ENCODE results near the gene MOCS1.

The MOCS1 gene

DNA sequence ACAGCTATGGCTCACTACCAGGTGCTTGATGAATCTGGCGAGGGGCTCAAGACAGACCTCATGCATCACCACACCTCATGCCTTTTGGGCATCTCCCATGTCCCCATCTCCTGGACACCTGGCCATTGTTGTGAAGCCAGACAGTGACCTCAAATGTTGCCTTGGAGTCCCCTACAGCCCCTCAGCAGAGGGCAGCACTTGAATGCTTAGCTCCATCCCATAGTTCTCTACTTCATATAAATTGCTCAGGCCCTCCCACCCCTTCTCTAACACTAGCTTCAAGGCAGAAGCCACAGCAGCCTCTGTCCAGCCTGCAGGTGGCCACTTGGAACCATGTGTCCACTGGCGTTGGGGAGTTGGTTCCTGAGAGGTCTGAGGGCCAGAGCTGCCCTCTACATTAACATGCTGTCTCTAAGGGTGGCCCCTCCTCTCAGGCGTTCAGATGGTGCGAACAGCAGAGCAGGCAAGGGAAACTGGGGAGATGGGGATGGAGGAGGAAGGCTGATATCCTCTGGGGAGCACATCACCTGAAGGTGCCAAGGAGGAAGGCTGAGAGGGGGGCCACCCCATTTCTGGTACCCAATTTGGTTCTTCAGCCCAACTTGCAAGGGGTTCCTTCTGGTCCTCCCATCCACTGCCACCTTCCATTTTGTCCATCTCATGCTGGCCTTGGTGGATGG is 31.3 kb downstream of the MOCS1 start:
- DNase-seq (ENCODE audit: low spot score), result no peak

DNA sequence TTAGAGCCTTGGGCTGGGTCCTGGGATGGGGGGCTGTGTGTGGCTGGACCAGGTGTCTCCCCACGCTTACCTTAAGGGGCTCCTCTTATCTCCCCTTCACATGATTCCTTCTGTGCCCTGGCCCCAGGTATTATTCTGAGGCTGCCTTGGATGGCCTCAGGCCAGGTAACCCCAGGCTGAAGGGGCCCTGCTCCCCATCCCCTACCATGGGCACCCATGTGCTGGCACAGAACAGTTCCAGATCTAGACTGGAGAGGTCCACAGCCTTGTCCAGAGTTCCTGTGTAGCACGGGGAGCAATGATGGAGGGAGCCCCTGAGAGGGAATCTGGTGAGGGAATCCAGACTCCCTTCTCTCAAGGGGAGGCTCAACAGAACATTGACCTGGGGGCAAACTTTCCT is 32.1 kb downstream of the MOCS1 start:
- DNase-seq (ENCODE audit: low spot score), result no peak

DNA sequence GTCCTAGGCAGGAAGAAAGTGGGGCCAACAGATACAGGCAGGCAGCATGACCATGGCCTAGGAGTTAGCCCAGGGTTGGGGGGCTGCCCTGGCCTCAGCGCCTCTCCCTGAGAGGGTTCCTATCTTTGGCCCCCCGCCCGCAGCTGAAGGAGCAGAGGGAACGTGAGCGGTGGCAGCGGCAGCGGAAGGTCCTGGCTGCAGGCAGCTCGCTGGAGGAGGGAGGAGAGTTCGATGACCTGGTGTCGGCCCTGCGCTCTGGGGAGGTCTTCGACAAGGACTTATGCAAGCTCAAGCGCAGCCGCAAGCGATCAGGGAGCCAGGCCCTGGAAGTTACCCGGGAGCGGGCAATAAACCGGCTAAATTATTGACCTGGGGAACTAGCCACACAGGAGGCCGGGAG is 32.6 kb downstream of the MOCS1 start:
- DNase-seq (ENCODE audit: low spot score), result no peak

DNA sequence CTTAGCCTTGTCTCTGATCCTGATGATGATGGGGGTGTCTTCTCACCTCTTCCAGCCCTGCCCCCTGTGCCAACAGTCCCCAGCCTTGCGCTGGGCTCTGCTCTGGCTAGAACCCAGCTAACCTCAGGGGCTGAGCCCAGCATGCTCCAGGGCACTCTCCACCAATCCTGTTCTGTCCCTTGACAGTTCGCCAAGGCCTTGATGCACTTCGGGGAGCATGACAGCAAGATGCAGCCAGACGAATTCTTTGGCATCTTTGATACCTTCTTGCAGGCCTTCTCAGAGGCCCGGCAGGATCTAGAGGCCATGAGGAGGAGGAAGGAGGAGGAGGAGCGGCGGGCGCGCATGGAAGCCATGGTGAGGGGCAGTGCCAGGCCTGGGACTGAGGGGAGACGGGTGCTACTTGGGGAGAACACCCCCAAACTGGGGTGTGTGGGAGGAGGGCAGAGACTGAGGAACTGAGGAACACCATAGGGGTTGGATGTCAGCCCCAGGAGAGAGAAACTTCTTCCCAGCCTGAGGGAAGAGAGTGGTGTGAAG is 33.1 kb downstream of the MOCS1 start:
- DNase-seq (ENCODE audit: low spot score), result no peak

DNA sequence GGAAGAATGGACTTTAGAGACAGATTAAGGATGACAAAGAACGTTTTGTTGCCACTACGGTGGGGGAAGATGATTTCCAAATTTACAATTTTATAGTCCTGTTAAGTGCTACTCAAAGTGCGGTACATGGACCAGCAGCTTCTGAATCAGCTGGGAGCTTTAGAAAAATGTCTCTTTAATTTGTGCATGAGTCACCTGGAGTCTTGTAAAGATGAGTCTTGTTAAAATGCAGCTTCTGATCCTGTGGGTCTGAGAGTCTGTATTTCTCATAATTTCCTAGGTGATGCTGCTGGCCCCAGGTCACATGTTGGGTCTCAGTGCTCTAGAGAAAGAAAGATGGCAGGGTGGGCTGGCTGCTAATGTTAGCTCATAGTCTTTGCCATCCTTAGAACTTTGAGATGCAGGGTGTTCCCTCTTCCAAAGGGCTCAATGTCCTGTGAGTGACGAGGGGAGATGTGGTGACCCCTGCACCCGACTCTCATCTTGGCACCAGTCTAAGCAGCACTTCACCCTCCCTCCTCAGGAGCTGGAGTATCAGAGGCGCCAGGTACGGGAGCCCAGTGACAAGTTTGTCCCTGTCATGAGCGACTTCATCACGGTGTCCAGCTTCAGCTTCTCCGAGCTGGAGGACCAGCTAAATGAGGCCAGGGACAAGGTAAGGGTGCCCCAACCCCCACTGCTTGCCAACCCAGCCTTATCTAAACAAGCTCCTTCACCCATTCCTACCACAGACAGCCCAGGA is 34.5 kb downstream of the MOCS1 start:
- no peak for DNase-seq (ENCODE audit: low spot score)

DNA sequence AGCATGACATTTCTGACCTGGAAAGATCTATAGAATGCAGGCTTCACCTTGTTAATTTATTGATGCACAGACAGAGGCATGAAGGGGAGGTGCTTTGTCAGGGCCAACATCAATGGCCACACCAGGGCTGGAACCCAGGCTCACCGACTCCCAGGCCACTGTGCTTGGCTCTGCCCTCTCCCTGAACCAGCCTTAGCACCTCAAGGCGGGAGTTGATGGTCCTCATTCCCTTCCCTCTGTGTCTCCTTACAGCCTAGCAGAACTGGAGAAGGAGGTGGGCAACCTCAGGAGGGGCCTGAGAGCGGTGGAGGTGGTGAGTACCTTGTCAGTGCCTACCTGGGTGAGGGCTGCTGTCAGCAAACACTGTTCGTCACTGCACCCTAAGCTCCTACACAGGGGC is 35.6 kb downstream of the MOCS1 start:
- DNase-seq (ENCODE audit: low spot score), result no peak

- no peak for DNase-seq (ENCODE audit: low spot score)
Observed at GRCh38 chr6:39897698-39898097, 36.6 kb downstream of the MOCS1 start.

DNA sequence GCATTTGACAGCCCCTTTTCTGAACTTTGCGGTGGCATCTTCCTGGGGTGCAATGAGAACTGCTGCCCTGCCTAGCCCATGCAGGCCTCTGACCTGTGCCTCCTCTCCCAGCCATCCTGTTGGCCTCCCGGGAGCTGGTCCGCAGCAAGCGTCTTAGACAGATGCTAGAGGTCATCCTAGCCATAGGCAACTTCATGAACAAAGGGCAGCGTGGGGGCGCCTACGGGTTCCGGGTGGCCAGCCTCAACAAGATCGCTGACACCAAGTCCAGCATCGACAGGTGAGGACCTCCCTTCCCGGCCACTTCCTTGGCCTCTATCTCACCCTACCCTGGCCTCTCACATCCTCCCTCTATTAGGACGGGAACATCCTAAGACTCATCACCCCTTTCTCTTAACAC is 37.6 kb downstream of the MOCS1 start:
- DNase-seq (ENCODE audit: low spot score), result no peak

- no peak for DNase-seq (ENCODE audit: low spot score)
Observed at GRCh38 chr6:39893286-39893685, 41.0 kb downstream of the MOCS1 start.

DNA sequence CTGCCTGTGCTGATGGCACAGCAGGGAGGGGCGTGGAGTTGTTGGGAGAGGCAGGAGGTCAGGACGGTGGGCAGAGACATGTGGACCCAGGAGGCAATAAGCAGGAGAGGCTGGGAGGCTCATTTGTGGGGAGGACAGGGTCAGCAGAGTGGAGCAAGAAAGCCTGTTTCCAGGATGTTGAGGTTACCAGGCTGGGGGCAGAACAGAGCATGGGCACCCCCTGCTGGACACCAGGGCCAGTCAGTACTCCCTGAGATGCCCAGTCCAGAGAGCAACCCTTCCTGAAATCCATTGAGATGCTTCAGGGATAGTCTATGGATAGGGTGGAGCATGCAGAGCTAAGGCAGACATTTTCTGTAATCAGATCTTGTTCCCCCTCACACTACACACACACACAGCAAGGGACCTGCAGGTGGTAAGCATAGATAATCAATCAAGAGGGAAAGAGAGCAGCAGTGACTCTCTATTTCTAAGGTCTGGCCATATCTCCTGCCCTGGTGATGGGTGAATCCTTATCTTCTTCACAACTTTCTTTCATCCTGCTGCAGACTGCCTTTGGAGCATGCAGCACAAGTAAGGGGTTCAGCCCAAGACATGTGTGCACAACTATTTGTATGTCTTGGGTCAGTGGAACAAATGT is 41.7 kb downstream of the MOCS1 start:
- peak; percentile 76 for DNase-seq (ENCODE audit: low spot score)

DNA sequence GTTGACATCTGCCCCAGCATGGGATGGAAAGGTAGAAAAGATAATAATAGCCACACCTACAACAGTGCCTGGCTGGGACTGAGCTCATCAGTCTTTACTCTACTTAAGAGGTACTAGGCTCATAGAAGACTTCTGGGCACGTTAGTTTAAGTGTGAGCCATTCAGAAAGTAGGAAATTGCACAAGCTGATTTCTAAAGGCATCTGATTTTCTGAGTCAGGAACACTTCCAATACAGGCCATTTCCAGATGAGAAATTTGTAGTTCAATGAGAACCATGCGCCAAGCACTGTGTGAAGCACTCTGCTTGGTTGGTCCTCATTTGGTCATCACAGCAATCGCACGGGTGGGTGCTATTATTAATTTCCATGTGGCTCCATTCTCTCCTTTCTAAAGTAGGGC is 42.3 kb downstream of the MOCS1 start:
- DNase-seq (ENCODE audit: low spot score), result no peak

DNA sequence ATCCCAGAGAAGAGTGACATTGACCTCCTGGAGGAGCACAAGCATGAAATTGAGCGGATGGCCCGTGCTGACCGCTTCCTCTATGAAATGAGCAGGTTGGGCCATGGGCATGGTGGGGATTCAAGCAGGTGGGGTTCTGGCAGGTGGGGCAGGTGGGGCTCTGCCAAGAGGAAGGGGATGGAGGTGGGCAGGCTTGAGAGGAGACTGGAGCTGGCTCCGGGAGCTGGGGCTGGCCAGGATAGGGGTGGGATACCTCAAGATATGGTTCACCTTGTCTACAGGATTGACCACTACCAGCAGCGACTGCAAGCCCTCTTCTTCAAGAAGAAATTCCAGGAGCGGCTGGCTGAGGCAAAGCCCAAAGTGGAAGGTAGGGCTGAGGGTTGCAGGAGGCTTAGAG is 42.9 kb downstream of the MOCS1 start:
- DNase-seq (ENCODE audit: low spot score), result no peak

DNA sequence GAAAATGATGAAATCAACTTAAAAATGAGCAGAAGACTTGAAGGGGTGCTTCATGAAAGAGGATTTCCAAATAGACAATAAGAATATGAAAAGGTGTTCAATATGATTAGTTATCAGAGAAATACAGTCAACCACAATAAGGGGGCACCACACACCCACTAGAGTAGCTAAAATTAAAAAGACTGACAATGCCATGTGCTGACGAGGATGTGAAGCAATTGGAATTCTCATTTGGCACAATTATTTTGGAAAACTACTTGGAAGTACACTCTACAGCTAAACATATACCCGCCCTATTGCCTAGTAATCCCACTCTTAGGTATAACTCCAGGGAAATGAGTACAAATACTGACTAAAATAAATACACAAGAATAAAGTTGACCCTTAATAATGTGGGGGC is 45.0 kb downstream of the MOCS1 start:
- DNase-seq (ENCODE audit: low spot score), result no peak

- peak; percentile 90 for DNase-seq (ENCODE audit: low spot score)
Observed at GRCh38 chr6:39887692-39888450, 46.4 kb downstream of the MOCS1 start.

- DNase-seq (ENCODE audit: low spot score), result no peak
Observed at GRCh38 chr6:39886871-39887270, 47.4 kb downstream of the MOCS1 start.

GRCh38 chr6:39885691-39886090 is 48.6 kb downstream of the MOCS1 start:
- DNase-seq (ENCODE audit: low spot score), result no peak

GRCh38 chr6:39884696-39885095 is 49.6 kb downstream of the MOCS1 start:
- no peak for DNase-seq (ENCODE audit: low spot score)

DNA sequence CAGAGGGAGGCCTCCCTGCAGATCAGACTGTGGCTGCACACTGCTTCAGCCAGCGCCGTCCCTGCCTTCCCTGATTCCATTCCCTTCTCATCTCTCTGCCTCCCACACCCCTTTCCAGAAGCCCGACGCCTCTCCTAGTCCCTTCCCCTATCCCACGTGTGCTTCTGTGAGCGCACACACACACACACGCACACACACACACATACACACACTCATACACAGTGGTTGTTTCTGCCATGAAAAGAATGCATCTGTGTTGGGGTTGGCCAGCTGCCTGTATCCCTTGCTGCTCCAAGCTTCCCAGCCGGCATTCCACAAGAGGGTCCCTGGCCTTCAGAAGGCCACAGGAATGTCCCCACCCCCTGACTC is 51.7 kb downstream of the MOCS1 start:
- DNase-seq (ENCODE audit: low spot score), result peak; percentile 69

GRCh38 chr6:39881851-39882530 is 52.3 kb downstream of the MOCS1 start:
- no peak for DNase-seq (ENCODE audit: low spot score)

GRCh38 chr6:39880594-39880993 is 53.7 kb downstream of the MOCS1 start:
- no peak for DNase-seq (ENCODE audit: low spot score)

- DNase-seq (ENCODE audit: low spot score), result no peak
Observed at GRCh38 chr6:39879535-39879934, 54.7 kb downstream of the MOCS1 start.

DNA sequence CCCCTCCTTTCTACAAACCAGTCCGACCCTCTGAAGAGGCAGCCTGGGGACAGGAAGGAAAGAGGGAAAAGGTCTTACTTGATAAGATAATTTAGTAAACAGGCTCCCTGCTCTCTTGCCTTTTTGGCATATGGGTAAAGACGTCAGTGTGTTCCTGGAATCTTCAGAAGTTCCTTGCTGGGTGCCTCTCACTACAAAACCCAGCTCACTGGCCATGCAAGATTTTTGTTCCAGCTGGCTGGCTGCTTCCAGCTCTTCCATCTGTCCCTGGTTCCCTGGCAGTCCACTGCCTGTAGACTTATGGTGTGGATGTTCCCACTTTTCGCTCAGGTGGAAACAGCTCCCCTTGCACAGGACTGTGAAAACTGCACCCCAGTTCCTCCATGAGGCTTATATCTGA is 57.4 kb downstream of the MOCS1 start:
- DNase-seq (ENCODE audit: low spot score), result no peak
